ENCODE data around the gene TLN1. TPM values are rescaled to one million over a fixed set of nuclear protein-coding genes. Genes with fewer than 3 reads are reported as not detected.

The TLN1 gene
- total and polyA plus RNA-seq, 10 of the 15 experiments (the other 5 are each of a cell fraction or from before 2014, with no cell fraction given), result 11.6 to 305 (median 71.9) TPM

GRCh38 chr9:35673132-35674024 lies 58.6 kb downstream of the TLN1 start, which contains the start of gene CA9:
Gene CA9 (plus strand): TSS chr9:35673928. CDS start chr9:35673960, 32 bp downstream.
- in situ Hi-C loops (cut with MboI) (no loop called here), intact Hi-C loops (cut with micrococcal nuclease; ENCODE audit: unreplicated experiment) (no loop called here)
- FAIRE-seq (no peak), ATAC-seq (no peak), DNase-seq (ENCODE audit: low read depth, low spot score) (no peak)
- Histone ChIP-seq H3K9ac (ENCODE audit: control insufficient read depth, insufficient read depth, low read length) (no peak within 1 kb of the TSS), H3K79me2 (ENCODE audit: control insufficient read depth, insufficient read depth, low read length) (no peaks in the 10 kb centered on the region), H3K9me3 (replicated peaks; ENCODE audit: control insufficient read depth, insufficient read depth, low read length) (no peaks in the 10 kb centered on the region), H3K4me2 (ENCODE audit: control insufficient read depth, insufficient read depth) (no peak within 1 kb of the TSS), H3K27ac (ENCODE audit: control insufficient read depth, insufficient read depth) (no peak within 1 kb of the TSS), H3K4me1 (ENCODE audit: control insufficient read depth, insufficient read depth, low read length) (no peaks in the 10 kb centered on the region), H3K4me3 (no peak within 1 kb of the TSS), H3K27me3 (replicated peaks in 1 of 2; ENCODE audit: control insufficient read depth in 2 of 2, insufficient read depth in 2 of 2, low read length in 1 of 2) (peaks cover 3 to 7% of the 10 kb centered on the region in 2 experiments), H2AFZ (ENCODE audit: control insufficient read depth, low read depth, low read length) (no peak within 1 kb of the TSS), H3K36me3 (ENCODE audit: control insufficient read depth in 2 of 2, insufficient read depth in 2 of 2, low read length in 1 of 2) (no peaks in the 10 kb centered on the region), H4K20me1 (ENCODE audit: control insufficient read depth, insufficient read depth) (no peaks in the 10 kb centered on the region)
- SMC1A ChIA-PET (ENCODE audit: uncharacterized antibody, unreplicated experiment), result no interaction called here
- 52% methylated on average over 10 of the region's 10 CpGs for WGBS (ENCODE audit: insufficient coverage, insufficient replicate concordance, low lambda C conversion rate, missing lambda C conversion rate)
- CTCF ChIA-PET, result interaction anchor here (1.7 to 2.5 kb wide), 2 partner anchors 12 to 23 kb away, joined by 8 to 9 read pairs; no protein-coding TSS in a partner anchor
- TF ChIP-seq ZNF217 (IDR thresholded peaks at IDR 0.05) (no peak), POLR2AphosphoS2 (IDR thresholded peaks at IDR 0.05; ENCODE audit: low read depth, low read length) (no peak), IRF5 (IDR thresholded peaks at IDR 0.05; ENCODE audit: borderline replicate concordance) (no peak), IRF4 (IDR thresholded peaks at IDR 0.05; ENCODE audit: low read depth, low read length) (no peak), MEF2B (IDR thresholded peaks at IDR 0.05; ENCODE audit: partially characterized antibody, poor library complexity, severe bottlenecking) (no peak), MTA2 (IDR thresholded peaks at IDR 0.05; ENCODE audit: low read depth) (no peak), HSF1 (IDR thresholded peaks at IDR 0.05; ENCODE audit: low read depth, low read length) (no peak), KAT2A (conservative IDR thresholded peaks at IDR 0.05; ENCODE audit: control insufficient read depth, low read depth, low read length) (no peak), RFX5 (IDR thresholded peaks at IDR 0.05; ENCODE audit: low read depth, low read length) (no peak), HCFC1 (IDR thresholded peaks at IDR 0.05; ENCODE audit: low read length) (no peak), WRNIP1 (IDR thresholded peaks at IDR 0.05; ENCODE audit: borderline replicate concordance, low read depth, low read length) (no peak), JUNB (IDR thresholded peaks at IDR 0.05) (no peak), RB1 (IDR thresholded peaks at IDR 0.05; ENCODE audit: borderline replicate concordance) (no peak), YY1 (IDR thresholded peaks at IDR 0.05; ENCODE audit: low read depth, low read length) (no peak)
- RAD21 ChIA-PET (ENCODE audit: unreplicated experiment), result no interaction called here
- POLR2A ChIA-PET, result interaction anchor here (0.5 to 0.9 kb wide), 2 partner anchors 12 to 99 kb away, joined by 3 to 4 read pairs; no protein-coding TSS in a partner anchor
- no TSS peak for BruUV-seq (replicated peaks)
